HG03108 (cell line): Measurements from ENCODE around the gene TNPO1.

ENCODE experiments used
- ATAC-seq: cut with Tn5 transposase; IDR thresholded peaks from one replicate; pipeline ENCODE4 v1.9.1; 2021; ENCODE audit warnings: moderate library complexity; ENCODE audit not compliant: unreplicated experiment

TNPO1 gene

GRCh38 chr5:72817671-72818266 is 1.3 kb downstream of the TNPO1 start:
- no peak for ATAC-seq

DNA sequence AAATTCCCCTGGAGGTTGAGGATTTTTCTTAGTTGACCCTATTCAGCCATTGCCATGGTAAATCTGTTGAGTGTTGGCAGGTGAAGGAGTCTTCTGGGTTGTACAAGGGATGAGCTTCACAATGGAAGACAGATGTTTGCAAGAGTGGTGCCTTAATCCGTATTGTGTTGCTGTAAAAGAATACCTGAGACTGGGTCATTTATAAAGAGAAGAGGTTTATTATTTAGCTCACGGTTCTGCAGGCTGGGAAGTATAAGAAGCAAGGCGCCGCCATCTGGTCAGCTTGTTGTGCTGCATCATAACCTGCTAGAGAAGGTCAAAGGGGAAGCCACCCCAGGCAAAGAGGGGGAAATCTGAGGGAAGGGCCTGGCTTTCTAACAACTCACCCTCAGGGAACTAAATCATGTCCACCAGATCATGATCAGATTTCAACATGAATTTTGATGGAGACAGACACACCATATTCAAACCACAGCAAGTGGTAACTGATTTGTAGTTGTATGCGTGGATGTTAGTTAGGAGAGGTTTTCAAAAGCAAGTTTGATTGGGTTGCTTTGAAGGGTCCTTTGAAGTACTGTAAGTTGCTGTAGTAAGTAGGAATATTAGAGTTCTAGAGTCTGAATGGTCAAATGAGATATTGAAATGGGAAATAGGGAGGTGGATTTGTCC is 2.5 kb downstream of the TNPO1 start:
- ATAC-seq = no peak

DNA sequence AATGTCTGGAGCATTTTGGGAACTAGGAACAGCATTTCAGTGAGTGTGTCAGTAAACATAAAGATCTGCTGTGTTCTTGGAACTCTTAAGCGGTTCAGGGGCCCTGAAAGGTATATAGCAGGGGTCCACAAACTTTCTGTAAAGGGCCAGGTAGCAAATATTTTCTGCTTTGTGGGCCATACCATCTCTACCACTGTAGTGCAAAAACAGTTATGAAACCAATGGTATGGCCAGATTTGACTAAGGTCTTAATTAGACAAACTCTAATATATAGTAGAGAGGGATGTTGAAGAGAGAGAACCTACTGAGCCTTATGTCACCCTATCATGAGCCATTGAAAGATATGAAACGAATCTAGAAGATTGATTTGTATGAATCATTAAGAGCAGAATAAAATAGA is 5.3 kb downstream of the TNPO1 start:
- no peak for ATAC-seq

DNA sequence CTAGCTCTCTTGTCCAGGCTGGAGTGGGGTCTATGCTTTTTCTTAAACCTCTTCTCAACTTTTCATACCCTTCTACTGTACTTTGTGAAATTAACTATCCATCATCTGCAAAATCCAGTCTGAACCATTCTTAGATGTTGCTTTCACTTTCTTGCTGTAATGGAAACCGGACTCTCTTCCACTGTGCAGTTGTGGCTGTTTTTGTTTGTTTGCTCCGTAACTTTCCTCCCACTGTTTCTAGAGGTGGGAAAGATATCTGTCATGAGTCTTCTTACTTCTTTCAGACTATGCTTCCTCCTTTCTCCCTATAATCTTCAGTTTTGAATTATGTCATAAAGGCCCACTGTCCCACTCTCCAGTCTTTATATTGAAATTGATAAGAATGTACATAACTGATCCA is 6.5 kb downstream of the TNPO1 start:
- ATAC-seq = no peak

GRCh38 chr5:72829707-72830106 is 13.2 kb downstream of the TNPO1 start:
- ATAC-seq = no peak

DNA sequence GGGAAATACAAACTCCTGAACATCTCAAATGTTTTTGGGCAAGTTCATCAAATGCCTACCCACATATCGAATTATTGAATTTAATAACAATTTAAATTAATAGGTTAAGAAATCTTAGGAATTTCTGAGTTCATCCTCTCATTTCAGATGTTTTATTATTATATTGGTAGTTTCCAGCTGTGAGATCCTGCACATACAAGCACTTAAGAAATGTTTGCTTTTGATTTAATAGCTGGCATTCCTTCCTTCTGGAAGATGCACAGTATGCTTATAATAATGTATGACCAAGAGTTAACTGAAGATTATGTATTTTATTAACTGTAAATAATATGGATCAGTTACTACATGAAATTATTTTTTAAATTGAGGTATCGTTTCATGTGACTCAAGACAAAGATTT is 13.9 kb downstream of the TNPO1 start:
- no peak for ATAC-seq

- no peak for ATAC-seq
These were observed 15.2 kb downstream of the TNPO1 start for GRCh38 chr5:72831685-72832084.

DNA sequence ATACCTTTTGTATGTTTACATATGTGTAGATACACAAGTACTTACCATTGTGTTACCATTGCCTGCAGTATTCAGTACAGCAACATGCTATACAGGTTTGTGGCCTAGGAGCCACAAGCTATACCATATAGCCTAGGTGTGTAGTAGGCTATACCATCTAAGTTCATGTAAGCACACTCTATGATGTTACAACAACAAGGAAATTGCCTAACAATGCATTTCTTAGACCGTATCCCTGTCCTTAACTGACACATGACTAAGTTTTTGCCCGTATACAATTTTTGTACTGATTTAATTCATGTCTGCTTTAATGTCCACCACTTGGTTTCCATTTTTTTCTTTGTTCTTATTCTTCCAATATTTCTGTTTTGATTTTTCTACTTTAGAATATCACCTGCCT is 18.5 kb downstream of the TNPO1 start:
- ATAC-seq = no peak

- no peak for ATAC-seq
These were observed 19.2 kb downstream of the TNPO1 start for GRCh38 chr5:72835633-72836032.

GRCh38 chr5:72836810-72837209 is 20.3 kb downstream of the TNPO1 start:
- no peak for ATAC-seq

GRCh38 chr5:72837524-72838096 is 21.1 kb downstream of the TNPO1 start:
- ATAC-seq = no peak

DNA sequence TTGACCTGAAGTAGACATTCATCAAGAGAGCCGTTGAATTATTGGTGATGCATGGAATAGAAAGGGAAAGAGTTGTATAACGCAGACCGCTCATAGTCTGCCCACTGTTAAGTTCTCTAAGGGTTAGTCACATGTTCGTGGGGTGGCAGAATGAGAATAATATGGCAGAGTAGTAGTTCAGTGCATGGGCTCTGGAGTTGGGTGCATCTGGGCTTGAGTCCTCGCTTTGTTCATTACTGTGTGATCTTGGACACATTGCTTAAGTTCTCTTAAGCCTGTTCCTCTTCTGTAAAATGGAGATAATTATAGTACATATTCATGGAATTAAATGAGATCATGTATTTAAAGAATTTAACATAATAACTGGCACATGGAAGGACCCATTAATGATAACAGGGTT is 23.6 kb downstream of the TNPO1 start:
- ATAC-seq = no peak

DNA sequence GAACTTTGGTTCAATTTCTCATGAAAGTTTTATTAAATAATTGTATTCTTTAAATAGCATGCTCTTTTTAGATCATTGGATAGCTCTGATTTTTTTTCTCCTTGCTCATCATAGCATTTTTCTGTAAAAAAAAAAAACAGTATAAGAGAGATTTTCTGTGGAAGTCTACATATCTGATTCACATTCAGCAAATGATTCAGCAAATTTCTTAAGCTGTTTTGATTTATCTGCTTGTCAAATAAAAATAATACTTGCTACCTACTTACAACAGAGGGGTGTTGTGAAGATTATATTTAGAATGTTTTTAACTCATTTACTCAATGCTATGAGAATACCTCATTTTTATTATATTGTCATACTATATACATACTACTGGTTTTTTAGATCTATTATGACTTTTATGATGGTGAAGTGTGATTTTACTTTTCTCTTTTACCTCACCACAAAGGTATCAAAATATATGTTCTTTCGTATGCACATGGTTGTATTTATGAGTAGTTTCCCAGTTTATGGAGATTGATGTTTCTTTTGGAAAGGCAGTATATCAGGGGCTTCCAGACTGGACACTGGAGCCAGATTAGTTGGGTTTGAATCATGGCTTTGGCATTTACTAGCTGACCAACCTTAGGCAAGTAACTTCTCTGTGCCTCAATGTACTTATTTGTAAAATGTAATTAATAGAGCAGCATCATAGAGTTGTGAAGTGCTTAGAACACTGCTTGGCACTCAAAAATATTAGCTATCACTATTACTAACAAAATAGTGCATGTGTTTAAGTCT is 25.5 kb downstream of the TNPO1 start:
- ATAC-seq = no peak

GRCh38 chr5:72842816-72843215 is 26.4 kb downstream of the TNPO1 start:
- no peak for ATAC-seq

- no peak for ATAC-seq
These were observed 27.8 kb downstream of the TNPO1 start for GRCh38 chr5:72844218-72844603.

- ATAC-seq = no peak
These were observed 29.4 kb downstream of the TNPO1 start for GRCh38 chr5:72845889-72846288.

GRCh38 chr5:72846483-72846882 is 30.0 kb downstream of the TNPO1 start:
- ATAC-seq = no peak

DNA sequence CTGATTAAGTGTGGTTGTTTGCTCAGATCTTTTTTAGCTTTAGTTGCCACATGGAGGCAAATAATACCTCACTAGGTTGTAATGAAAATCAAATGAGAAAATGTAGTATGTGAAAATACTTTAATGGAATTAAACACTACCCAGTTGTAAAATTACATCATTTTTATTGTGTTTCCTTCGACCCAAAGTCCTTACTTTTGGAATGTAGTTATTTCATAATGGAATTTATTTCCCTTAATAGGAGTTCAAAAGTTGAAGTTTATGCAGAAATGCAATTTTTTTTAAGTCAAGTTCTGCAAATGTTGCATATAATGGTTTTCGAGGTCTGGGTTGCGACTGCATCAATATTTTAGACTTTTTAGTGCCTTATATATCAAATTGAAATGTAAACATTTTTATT is 31.0 kb downstream of the TNPO1 start:
- ATAC-seq = no peak

DNA sequence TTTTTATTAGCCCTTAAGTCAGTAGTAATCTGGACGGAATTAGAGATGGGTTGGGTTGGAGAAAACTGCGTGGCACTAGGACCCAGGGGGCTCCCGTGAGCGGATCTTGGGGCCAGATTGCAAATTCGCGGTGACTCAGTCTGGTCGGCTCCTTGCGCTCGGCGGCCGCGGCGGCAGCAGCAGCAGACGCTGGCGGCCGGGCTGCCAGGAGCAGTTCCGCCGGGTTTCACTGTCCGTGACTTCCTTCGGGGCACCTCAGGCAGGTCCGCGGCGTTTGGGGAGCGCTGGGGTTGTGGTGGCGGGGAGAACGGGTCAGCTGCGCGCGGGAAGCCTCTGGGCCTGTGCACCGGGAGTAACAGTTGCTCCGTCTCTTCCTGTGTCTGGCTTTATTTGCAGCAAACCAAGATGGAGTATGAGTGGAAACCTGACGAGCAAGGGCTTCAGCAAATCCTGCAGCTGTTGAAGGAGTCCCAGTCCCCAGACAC is 31.6 kb downstream of the TNPO1 start:
- peak; percentile 81 for ATAC-seq

- peak; percentile 42 for ATAC-seq
These were observed 32.3 kb downstream of the TNPO1 start for GRCh38 chr5:72848474-72849428.

- no peak for ATAC-seq
These were observed 33.1 kb downstream of the TNPO1 start for GRCh38 chr5:72849546-72849945.
